Stimulated activated naive CD4-positive, alpha-beta T cell (primary cell): ENCODE data around the gene RTN4.

Experiments used
- DNase-seq, 6 experiments: peaks; one replicate each; lab custom pipeline; 2025; lab: John Stamatoyannopoulos, UW

The RTN4 gene

GRCh38 chr2:54968561-54969218, 81.6 kb downstream of the RTN4 start:
- no peak for DNase-seq

GRCh38 chr2:54967759-54968365, 82.4 kb downstream of the RTN4 start:
- no peak for DNase-seq

GRCh38 chr2:54967269-54967668, 83.0 kb downstream of the RTN4 start:
- DNase-seq: no peak

- no peak for DNase-seq
Observed at GRCh38 chr2:54966837-54967236, 83.4 kb downstream of the RTN4 start.

GRCh38 chr2:54966165-54966832, 84.0 kb downstream of the RTN4 start:
- DNase-seq: no peak

GRCh38 chr2:54965425-54965824, 84.8 kb downstream of the RTN4 start:
- no peak for DNase-seq

GRCh38 chr2:54964816-54965215, 85.4 kb downstream of the RTN4 start:
- no peak for DNase-seq

- no peak for DNase-seq
Observed at GRCh38 chr2:54964271-54964670, 86.0 kb downstream of the RTN4 start.

- no peak for DNase-seq
Observed at GRCh38 chr2:54963476-54963875, 86.8 kb downstream of the RTN4 start.

- DNase-seq: no peak
Observed at GRCh38 chr2:54962935-54963440, 87.3 kb downstream of the RTN4 start.

GRCh38 chr2:54962511-54962910, 87.7 kb downstream of the RTN4 start:
- DNase-seq: no peak

- DNase-seq: no peak
Observed at GRCh38 chr2:54960164-54960563, 90.1 kb downstream of the RTN4 start.

- DNase-seq: no peak
Observed at GRCh38 chr2:54958717-54959371, 91.4 kb downstream of the RTN4 start.

- no peak for DNase-seq
Observed at GRCh38 chr2:54957321-54957999, 92.8 kb downstream of the RTN4 start.

GRCh38 chr2:54956111-54956627, 94.1 kb downstream of the RTN4 start:
- DNase-seq: no peak

- DNase-seq: no peak
Observed at GRCh38 chr2:54955358-54956110, 94.7 kb downstream of the RTN4 start.

GRCh38 chr2:54954705-54955357, 95.4 kb downstream of the RTN4 start:
- DNase-seq: no peak

GRCh38 chr2:54954158-54954557, 96.1 kb downstream of the RTN4 start:
- no peak for DNase-seq

GRCh38 chr2:54952978-54953456, 97.2 kb downstream of the RTN4 start:
- no peak for DNase-seq

GRCh38 chr2:54952425-54952824, 97.8 kb downstream of the RTN4 start:
- no peak for DNase-seq
